ENCODE measurements around the gene SPTA1. TPM values are rescaled to one million over a fixed set of nuclear protein-coding genes. Genes with fewer than 3 reads are reported as not detected.

SPTA1 gene
- under 0.01 and 0.19 TPM in 2 replicates for total RNA-seq

GRCh38 chr1:158686111-158687009 is at the start of gene SPTA1:
Gene SPTA1 (minus strand): TSS chr1:158686715. CDS start chr1:158686517, 198 bp downstream.

GRCh38 chr1:158720620-158721019 is 34.1 kb upstream of the SPTA1 start, which contains the start of gene OR6K3:
Gene OR6K3 (minus strand): TSS chr1:158720720. CDS start chr1:158718115, 2,605 bp downstream.

GRCh38 chr1:158700552-158700951 is 14.0 kb upstream of the SPTA1 start, which contains the start of gene OR6K2:
Gene OR6K2 (minus strand): TSS chr1:158700652. CDS start chr1:158700652, 0 bp downstream.

GRCh38 chr1:158604968-158605367 is 81.5 kb downstream of the SPTA1 start, which contains the start of gene OR10Z1:
Gene OR10Z1 (plus strand): TSS chr1:158605268. CDS start chr1:158606439, 1,171 bp downstream.

GRCh38 chr1:158579733-158580132 is 106.8 kb downstream of the SPTA1 start, which contains the start of gene OR10X1:
Gene OR10X1 (minus strand): TSS chr1:158579899. CDS start chr1:158579899, 0 bp downstream.

GRCh38 chr1:158570480-158570879 is 116.0 kb downstream of the SPTA1 start, which contains the start of gene OR6P1:
Gene OR6P1 (minus strand): TSS chr1:158570580. CDS start chr1:158563604, 6,976 bp downstream.

Other genes with a start within 250 kb of the SPTA1 start
- gene OR10K1, start 224.9 kb downstream of the SPTA1 start, total RNA-seq: not detected in 2 replicates
- gene OR10R2, start 214.5 kb downstream of the SPTA1 start, total RNA-seq: not detected in 2 replicates
- gene OR6Y1, start 132.3 kb downstream of the SPTA1 start, total RNA-seq: not detected in 2 replicates
- gene OR6P1, start 116.1 kb downstream of the SPTA1 start, total RNA-seq: not detected in 2 replicates
- not detected in 2 replicates for gene OR10X1, start 106.8 kb downstream of the SPTA1 start, total RNA-seq
- gene OR10Z1, start 81.4 kb downstream of the SPTA1 start, total RNA-seq: not detected in 2 replicates
- not detected in 2 replicates for gene OR6K2, start 13.9 kb upstream of the SPTA1 start, total RNA-seq
- gene OR6K3, start 34.0 kb upstream of the SPTA1 start, total RNA-seq: not detected in 2 replicates
- gene OR6K6, start 68.0 kb upstream of the SPTA1 start, total RNA-seq: not detected in 2 replicates
- not detected in 2 replicates for gene OR6N1, start 85.5 kb upstream of the SPTA1 start, total RNA-seq
- not detected in 2 replicates for gene OR6N2, start 94.5 kb upstream of the SPTA1 start, total RNA-seq
- not detected in 2 replicates for gene MNDA, start 144.6 kb upstream of the SPTA1 start, total RNA-seq
- not detected in 2 replicates for gene PYHIN1, start 244.8 kb upstream of the SPTA1 start, total RNA-seq